Measurements from ENCODE around the gene C6orf136.

The C6orf136 gene

DNA sequence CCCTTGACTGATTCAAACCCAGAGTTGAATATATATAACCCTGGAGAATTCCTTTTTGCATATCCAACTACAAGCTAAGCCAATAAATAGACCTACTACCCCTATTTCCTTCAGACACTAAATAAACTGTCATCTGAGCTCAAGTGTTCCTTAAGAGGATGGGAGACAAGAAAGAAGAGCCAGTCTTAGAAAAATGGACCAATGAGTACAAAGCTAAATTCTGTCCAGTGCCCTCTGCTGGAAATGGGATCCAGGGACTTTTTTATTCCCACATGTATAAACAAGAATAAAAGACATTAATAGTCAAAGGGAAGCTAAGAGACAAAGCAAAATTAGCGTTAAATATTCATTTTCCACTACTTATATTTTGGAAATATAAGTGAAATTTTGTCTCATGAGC, 34.7 kb upstream of the C6orf136 start:
- in situ Hi-C loops (cut with MboI; ENCODE audit: low sequenced_read_pairs, unreplicated experiment) = no loop called here
- no peak for DNase-seq (ENCODE audit: low spot score)
- TF ChIP-seq, protein P1, sequence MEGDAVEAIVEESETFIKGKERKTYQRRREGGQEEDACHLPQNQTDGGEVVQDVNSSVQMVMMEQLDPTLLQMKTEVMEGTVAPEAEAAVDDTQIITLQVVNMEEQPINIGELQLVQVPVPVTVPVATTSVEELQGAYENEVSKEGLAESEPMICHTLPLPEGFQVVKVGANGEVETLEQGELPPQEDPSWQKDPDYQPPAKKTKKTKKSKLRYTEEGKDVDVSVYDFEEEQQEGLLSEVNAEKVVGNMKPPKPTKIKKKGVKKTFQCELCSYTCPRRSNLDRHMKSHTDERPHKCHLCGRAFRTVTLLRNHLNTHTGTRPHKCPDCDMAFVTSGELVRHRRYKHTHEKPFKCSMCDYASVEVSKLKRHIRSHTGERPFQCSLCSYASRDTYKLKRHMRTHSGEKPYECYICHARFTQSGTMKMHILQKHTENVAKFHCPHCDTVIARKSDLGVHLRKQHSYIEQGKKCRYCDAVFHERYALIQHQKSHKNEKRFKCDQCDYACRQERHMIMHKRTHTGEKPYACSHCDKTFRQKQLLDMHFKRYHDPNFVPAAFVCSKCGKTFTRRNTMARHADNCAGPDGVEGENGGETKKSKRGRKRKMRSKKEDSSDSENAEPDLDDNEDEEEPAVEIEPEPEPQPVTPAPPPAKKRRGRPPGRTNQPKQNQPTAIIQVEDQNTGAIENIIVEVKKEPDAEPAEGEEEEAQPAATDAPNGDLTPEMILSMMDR (IDR thresholded peaks at IDR 0.05; ENCODE audit: borderline replicate concordance, control extremely low read depth, extremely low read depth, insufficient read depth, missing control alignments) = no peak

DNA sequence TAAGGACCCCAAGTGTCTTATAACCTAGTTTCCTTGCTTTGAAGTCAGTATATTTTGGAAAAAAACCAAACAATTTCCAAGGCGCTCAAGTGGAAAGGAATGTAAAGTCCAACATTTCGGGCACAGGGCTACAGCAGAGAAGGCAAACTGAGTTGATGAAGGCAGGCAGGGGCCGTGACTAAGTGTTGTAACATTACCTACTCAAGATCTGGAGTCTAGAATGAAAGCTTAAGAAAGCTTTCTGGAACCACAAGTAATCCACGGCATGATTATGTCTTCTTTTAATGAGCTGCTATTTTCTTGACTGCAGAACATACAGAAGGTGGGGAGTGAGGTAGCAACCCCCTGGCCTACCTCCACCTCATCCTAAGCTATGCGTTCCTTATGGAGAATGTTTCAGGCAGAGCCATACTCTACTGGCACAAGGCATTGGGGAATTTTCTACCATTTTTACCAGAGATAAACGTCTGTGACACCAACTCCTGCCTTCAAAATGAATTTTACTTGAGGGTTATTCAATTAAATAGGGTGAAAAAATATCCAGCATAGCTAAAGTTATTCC, 34.2 kb upstream of the C6orf136 start:
- in situ Hi-C loops (cut with MboI; ENCODE audit: low sequenced_read_pairs, unreplicated experiment) = no loop called here
- TF ChIP-seq, protein P1 (IDR thresholded peaks at IDR 0.05; ENCODE audit: borderline replicate concordance, control extremely low read depth, extremely low read depth, insufficient read depth, missing control alignments) = no peak
- no peak for DNase-seq (ENCODE audit: low spot score)

DNA sequence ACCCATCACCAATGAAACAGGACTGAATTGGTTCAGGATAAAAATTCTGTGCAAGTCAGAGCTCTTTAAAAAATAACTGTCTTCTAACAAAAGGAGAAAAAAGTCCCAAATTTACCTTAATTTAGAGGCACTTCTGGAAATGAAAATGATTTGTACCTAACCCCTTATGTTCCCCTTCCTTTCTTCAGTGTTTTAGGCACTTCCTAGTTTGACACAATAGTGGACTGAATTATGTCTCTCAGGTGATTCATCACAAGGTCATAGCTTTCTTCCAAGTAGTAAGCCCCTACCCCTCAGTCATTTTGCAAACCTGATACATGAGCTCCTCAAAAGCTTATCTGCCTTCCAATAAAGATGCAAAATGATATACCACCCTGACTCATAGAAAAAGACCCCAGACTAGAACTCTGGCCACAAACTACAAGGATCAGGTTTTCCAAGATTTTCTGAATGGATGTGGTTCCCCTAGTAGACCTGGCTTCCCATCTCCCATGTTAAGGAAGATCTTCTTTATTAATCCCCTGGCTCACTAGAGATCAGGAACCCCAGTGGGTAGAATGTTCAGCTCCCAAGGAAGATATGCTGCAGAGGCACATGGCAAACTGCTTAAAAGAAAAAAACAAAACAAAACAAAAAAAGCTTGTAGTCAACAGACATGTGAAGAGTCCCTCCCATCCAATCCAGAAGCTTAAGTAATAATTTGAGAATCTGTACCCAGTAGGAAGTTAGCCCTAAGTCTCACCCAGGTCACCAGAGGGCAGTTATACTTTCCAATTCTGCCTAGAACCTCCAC, 33.5 kb upstream of the C6orf136 start:
- DNase-seq (ENCODE audit: low spot score) = no peak
- in situ Hi-C loops (cut with MboI; ENCODE audit: low sequenced_read_pairs, unreplicated experiment) = no loop called here
- TF ChIP-seq, protein P1 (IDR thresholded peaks at IDR 0.05; ENCODE audit: borderline replicate concordance, control extremely low read depth, extremely low read depth, insufficient read depth, missing control alignments) = no peak

DNA sequence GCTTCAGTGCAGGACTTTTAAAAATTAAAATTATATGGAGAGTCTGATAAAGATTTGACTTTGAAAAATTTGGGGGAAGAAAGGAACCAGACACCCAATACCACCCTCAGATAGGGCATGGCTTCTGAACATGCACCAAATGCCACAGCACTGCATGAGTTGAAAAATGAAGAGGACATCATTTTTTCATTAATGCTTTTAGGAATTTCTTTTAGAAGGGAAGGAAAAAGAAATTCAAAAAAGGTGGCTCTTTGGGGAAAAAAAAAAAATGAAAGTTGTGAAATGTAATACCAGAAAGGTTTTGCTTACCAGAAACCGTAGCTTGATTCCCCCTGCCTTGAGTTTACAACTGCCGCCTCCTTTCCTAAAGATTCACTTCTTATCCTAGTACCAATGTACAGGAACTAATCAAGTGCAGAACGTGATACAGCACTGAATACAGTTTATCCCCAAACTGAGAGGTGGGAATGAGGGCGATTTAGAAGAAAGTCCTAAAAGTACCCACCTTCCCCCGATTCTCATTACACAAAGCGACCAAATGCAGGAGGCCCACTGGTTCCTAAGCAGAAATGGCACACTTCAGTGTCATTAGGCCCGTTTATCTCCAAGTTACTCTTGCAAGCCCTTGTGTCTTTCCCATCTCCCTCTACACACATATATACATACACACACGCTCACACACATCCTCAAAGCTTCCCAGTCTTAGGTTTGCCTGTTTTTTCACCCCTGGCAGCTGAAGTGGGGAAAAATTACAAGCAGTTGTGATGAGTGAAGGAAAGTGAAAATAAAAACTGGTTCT, 32.7 kb upstream of the C6orf136 start:
- in situ Hi-C loops (cut with MboI; ENCODE audit: low sequenced_read_pairs, unreplicated experiment) = no loop called here
- TF ChIP-seq, protein P1 (IDR thresholded peaks at IDR 0.05; ENCODE audit: borderline replicate concordance, control extremely low read depth, extremely low read depth, insufficient read depth, missing control alignments) = no peak
- no peak for DNase-seq (ENCODE audit: low spot score)

DNA sequence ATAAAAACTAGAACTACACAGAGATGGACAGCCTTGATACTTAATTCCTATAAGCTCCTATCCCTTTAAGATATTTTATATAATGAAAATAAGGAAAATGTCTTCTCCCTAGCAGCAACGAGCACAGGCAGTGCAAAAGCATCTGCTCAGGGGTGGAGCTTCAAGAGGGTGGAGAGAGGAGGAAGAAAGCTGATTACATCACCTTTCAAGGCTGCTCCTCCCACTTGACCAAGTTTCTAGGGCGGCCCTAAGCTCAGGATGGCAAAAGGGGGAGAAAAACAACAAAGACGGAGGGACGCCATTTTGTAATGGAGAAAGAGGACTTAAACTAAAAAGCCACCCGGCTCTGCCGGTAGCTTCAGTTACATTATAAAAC, 32.1 kb upstream of the C6orf136 start:
- TF ChIP-seq, protein P1 (IDR thresholded peaks at IDR 0.05; ENCODE audit: borderline replicate concordance, control extremely low read depth, extremely low read depth, insufficient read depth, missing control alignments) = no peak

DNA sequence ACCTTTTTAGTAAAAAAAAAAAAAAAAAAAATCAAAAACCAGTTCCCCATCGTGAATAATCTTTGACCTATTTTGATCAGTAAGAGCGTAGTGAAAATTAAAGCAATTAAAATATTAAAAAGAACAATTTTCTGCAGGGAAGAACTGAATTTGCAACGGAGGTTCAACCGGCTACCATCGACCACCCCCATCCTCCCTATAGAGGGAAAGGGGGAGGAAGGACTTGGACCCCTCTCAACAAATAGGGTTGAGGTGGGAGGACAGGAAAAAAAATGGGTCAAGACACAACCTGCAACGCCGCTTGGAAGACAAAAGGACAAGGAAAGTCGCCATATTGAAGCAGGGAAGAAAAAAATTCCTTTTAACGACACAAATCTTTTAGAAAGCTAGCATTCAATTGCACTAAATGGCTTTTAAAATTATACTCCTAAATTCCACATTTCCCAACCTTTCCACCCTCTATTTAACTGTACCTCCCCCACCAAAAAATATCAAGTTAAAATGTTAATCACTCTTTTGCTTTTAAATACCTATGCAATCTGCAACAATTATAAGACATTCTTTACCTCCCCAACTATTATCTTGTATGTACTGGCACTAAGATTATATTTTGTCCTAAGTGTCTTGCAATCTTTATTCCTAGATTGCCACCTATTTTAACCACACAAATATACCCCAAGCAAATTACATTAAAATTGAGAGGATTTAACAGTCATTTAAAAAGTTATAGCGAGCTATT, 31.5 kb upstream of the C6orf136 start:
- TF ChIP-seq, protein P1 (IDR thresholded peaks at IDR 0.05; ENCODE audit: borderline replicate concordance, control extremely low read depth, extremely low read depth, insufficient read depth, missing control alignments) = no peak
- in situ Hi-C loops (cut with MboI; ENCODE audit: low sequenced_read_pairs, unreplicated experiment) = no loop called here
- DNase-seq (ENCODE audit: low spot score) = no peak

More for the DNA sequence above, 32.1 kb upstream of the C6orf136 start:
- peak; percentile 77 for DNase-seq (ENCODE audit: low spot score)
- in situ Hi-C loops (cut with MboI; ENCODE audit: low sequenced_read_pairs, unreplicated experiment) = no loop called here

Measured in GM13976 (cell line).